Loucy (cell line): ENCODE results near the gene DKKL1.

Source experiments
- H2AFZ ChIP-seq: fragments of 200-600 bp; sonication (generic); 2 replicates; pipeline ENCODE4 v1.6.0; 2016; ENCODE audit warnings: antibody characterized with exemption, mild to moderate bottlenecking, low read length, moderate library complexity
- H3F3A ChIP-seq: fragments of 200-600 bp; 2 replicates; pipeline ENCODE4 v1.6.0; 2016; ENCODE audit warnings: antibody characterized with exemption, low read depth, mild to moderate bottlenecking
- H3K27me3 ChIP-seq: fragments of 200-600 bp; sonication (generic); 2 replicates; pipeline ENCODE4 v1.6.1; 2014; ENCODE audit warnings: low read length, mild to moderate bottlenecking; ENCODE audit not compliant: insufficient read depth, poor library complexity, severe bottlenecking
- H3K36me3 ChIP-seq: fragments of 200-600 bp; sonication (generic); 2 replicates; pipeline ENCODE4 v1.6.1; 2016; ENCODE audit warnings: low read length; ENCODE audit not compliant: insufficient read depth
- H3K4me1 ChIP-seq: fragments of 200-600 bp; sonication (generic); 2 replicates; pipeline ENCODE4 v1.5.1; 2014; ENCODE audit warnings: low read length, mild to moderate bottlenecking; ENCODE audit not compliant: insufficient read depth, poor library complexity, severe bottlenecking
- H3K4me2 ChIP-seq: fragments of 200-600 bp; sonication (generic); 2 replicates; pipeline ENCODE4 v1.6.0; 2014; ENCODE audit warnings: antibody characterized with exemption, low read length, low read depth, mild to moderate bottlenecking; ENCODE audit not compliant: poor library complexity, severe bottlenecking
- H3K4me3 ChIP-seq: fragments of 200-600 bp; sonication (generic); 2 replicates; pipeline ENCODE4 v1.5.1; 2014; ENCODE audit warnings: low read length, mild to moderate bottlenecking, mixed read lengths; ENCODE audit not compliant: poor library complexity, severe bottlenecking
- H3K79me2 ChIP-seq: fragments of 200-600 bp; sonication (generic); 2 replicates; pipeline ENCODE4 v1.6.1; 2014; ENCODE audit warnings: low read length; ENCODE audit not compliant: insufficient read depth
- H3K9ac ChIP-seq: fragments of 200-600 bp; sonication (generic); 2 replicates; pipeline ENCODE4 v1.6.0; 2014; ENCODE audit warnings: mild to moderate bottlenecking, low read depth, low read length, moderate library complexity; ENCODE audit not compliant: poor library complexity, severe bottlenecking
- H3K9me2 ChIP-seq: fragments of 200-600 bp; sonication (generic); replicated peaks from 2 replicates; pipeline ENCODE4 v1.6.1; 2016; ENCODE audit warnings: low read depth, low read length, mixed read lengths
- H3K9me3 ChIP-seq: fragments of 200-600 bp; sonication (generic); 2 replicates; pipeline ENCODE4 v1.6.1; 2014; ENCODE audit warnings: mild to moderate bottlenecking, antibody characterized with exemption, low read length, low read depth; ENCODE audit not compliant: insufficient read depth
- H4K20me1 ChIP-seq: fragments of 200-600 bp; sonication (generic); 2 replicates; pipeline ENCODE4 v1.6.0; 2014; ENCODE audit warnings: antibody characterized with exemption, low read length, mild to moderate bottlenecking; ENCODE audit not compliant: insufficient read depth, poor library complexity, severe bottlenecking
- CTCF ChIP-seq: fragments of 200-600 bp; sonication (generic); conservative IDR thresholded peaks from 2 replicates; pipeline ENCODE4 v1.5.1; 2014; ENCODE audit warnings: mild to moderate bottlenecking, antibody characterized with exemption, low read length
- EZH2phosphoT487 ChIP-seq: fragments of 200-600 bp; IDR thresholded peaks from 2 replicates; pipeline ENCODE4 v1.6.1; 2018; ENCODE audit warnings: antibody characterized with exemption, mild to moderate bottlenecking, moderate library complexity, borderline replicate concordance

The DKKL1 gene

DNA sequence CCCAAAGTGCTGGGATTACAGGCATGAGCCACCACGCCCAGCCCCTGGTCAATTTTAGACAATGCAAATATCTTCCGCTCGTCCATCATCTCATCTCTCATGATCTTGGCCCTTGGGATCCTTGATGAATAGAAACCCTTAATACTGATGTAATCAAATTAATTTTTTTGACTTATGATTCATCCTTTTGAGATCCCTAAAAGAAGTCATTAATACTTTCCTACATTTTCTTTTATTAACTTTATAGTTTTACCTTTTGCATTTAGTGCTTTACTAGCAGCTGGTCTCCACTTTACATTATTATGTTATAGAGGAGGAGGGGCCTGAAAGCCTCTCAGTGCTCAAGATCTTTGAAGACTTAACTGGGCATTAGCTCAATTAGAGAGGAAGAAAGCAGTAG lies 16.7 kb downstream of the DKKL1 start:
- no peaks in the 10 kb centered on the region for H3K9me2 ChIP-seq
- H3K27me3 ChIP-seq, result no peaks in the 10 kb centered on the region
- no peaks in the 10 kb centered on the region for H3K4me1 ChIP-seq
- no peaks in the 10 kb centered on the region for H3K36me3 ChIP-seq
- H3K4me3 ChIP-seq, result no peak overlapping the region
- no peak overlapping the region for H2AFZ ChIP-seq
- H3K9me3 ChIP-seq, result 0 out of 2 replicates have a peak, but pooled peaks cover 4% of the 10 kb centered on the region
- no peaks in the 10 kb centered on the region for H3F3A ChIP-seq
- H4K20me1 ChIP-seq, result no peaks in the 10 kb centered on the region
- no peak overlapping the region for H3K4me2 ChIP-seq
- no peak overlapping the region for H3K9ac ChIP-seq
- TF ChIP-seq CTCF (no peak), EZH2phosphoT487 (no peak)
- H3K79me2 ChIP-seq, result no peaks in the 10 kb centered on the region

DNA sequence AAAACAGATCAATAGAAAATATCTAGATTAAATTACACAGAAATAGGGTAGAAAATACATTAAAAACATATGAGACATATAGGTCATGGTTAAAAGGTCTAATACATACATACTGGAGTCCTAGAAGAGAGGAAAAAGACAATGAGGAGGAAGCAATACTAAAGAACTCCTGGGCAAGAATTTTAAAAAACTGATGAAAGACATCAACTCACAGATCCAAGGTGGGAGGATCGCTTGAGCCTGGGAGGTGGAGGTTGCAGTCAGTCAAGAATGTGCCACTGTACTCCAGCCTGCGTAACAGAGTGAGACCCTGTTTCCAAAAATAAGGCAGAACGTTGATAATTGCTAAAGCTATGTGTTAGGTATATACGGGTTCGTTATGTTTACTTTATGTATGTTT lies 19.0 kb downstream of the DKKL1 start:
- H3K4me1 ChIP-seq, result no peaks in the 10 kb centered on the region
- no peaks in the 10 kb centered on the region for H3K79me2 ChIP-seq
- no peaks in the 10 kb centered on the region for H3K27me3 ChIP-seq
- no peak overlapping the region for H3K4me2 ChIP-seq
- no peaks in the 10 kb centered on the region for H3K36me3 ChIP-seq
- H3K9me3 ChIP-seq, result 0 out of 2 replicates have a peak, but pooled peaks cover 4% of the 10 kb centered on the region
- no peaks in the 10 kb centered on the region for H4K20me1 ChIP-seq
- TF ChIP-seq CTCF (no peak), EZH2phosphoT487 (no peak)
- H2AFZ ChIP-seq, result no peak overlapping the region
- H3F3A ChIP-seq, result no peaks in the 10 kb centered on the region; the same call in 1 of the 2 replicates
- H3K9ac ChIP-seq, result no peak overlapping the region
- no peak overlapping the region for H3K4me3 ChIP-seq
- no peaks in the 10 kb centered on the region for H3K9me2 ChIP-seq

GRCh38 chr19:49383599-49383998 lies 19.9 kb downstream of the DKKL1 start:
- H3K9me3 ChIP-seq, result 0 out of 2 replicates have a peak, but pooled peaks cover 4% of the 10 kb centered on the region
- no peak overlapping the region for H2AFZ ChIP-seq
- H4K20me1 ChIP-seq, result no peaks in the 10 kb centered on the region
- no peaks in the 10 kb centered on the region for H3K36me3 ChIP-seq
- TF ChIP-seq CTCF (no peak), EZH2phosphoT487 (no peak)
- H3K4me1 ChIP-seq, result no peaks in the 10 kb centered on the region
- no peaks in the 10 kb centered on the region for H3K27me3 ChIP-seq
- no peaks in the 10 kb centered on the region; the same call in 1 of the 2 replicates for H3F3A ChIP-seq
- H3K9me2 ChIP-seq, result no peaks in the 10 kb centered on the region
- no peak overlapping the region for H3K4me3 ChIP-seq
- H3K79me2 ChIP-seq, result no peaks in the 10 kb centered on the region
- H3K4me2 ChIP-seq, result no peak overlapping the region
- no peak overlapping the region for H3K9ac ChIP-seq
